B cell (primary cell): ENCODE measurements around the gene CD247.

Source experiments
- CTCF ChIP-seq: fragments of 200-600 bp; IDR thresholded peaks from one replicate; pipeline ENCODE4 v1.8.0; 2022; ENCODE audit warnings: antibody characterized with exemption, mild to moderate bottlenecking
- EZH2 ChIP-seq: IDR thresholded peaks from 2 replicates; pipeline ENCODE4 v1.6.1; 2012; ENCODE audit warnings: borderline replicate concordance, low read depth, mild to moderate bottlenecking, moderate library complexity, low read length; ENCODE audit not compliant: insufficient read depth, poor library complexity, severe bottlenecking

DNA sequence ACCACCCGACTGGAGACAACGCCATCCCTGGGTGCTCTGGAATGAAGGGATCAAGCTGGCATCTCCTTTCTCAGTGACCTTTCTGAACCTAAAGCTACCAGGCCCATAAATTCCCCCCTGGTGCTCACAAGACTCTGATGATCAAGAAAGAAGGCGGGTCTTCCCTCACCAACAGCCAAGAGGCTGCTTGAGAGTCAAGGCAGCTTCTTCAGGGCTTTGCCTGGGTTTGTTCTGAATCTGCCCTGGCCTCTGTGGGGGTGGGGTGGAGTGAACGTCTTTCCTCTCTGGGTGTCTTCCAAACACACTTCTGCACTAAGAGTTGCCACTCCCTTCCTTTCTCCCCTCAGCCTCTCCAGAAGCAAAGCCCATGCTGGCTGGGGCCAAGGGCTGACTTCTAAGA is 36.1 kb downstream of the CD247 start:
- no peak for TF ChIP-seq CTCF
- TF ChIP-seq EZH2: no peak
